Measurements from ENCODE around the gene SIGLEC1.

- TF ChIP-seq EZH2 (IDR thresholded peaks at IDR 0.05; ENCODE audit: borderline replicate concordance, low read depth, low read length, poor library complexity, severe bottlenecking) = no peak
- TF ChIP-seq, protein P1, sequence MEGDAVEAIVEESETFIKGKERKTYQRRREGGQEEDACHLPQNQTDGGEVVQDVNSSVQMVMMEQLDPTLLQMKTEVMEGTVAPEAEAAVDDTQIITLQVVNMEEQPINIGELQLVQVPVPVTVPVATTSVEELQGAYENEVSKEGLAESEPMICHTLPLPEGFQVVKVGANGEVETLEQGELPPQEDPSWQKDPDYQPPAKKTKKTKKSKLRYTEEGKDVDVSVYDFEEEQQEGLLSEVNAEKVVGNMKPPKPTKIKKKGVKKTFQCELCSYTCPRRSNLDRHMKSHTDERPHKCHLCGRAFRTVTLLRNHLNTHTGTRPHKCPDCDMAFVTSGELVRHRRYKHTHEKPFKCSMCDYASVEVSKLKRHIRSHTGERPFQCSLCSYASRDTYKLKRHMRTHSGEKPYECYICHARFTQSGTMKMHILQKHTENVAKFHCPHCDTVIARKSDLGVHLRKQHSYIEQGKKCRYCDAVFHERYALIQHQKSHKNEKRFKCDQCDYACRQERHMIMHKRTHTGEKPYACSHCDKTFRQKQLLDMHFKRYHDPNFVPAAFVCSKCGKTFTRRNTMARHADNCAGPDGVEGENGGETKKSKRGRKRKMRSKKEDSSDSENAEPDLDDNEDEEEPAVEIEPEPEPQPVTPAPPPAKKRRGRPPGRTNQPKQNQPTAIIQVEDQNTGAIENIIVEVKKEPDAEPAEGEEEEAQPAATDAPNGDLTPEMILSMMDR (conservative IDR thresholded peaks at IDR 0.05; ENCODE audit: low read depth, low read length) = no peak
Observed at GRCh38 chr20:3692706-3693294, 19.6 kb downstream of the SIGLEC1 start.
